ENCODE data around the gene IFT43. TPM values are rescaled to one million over a fixed set of nuclear protein-coding genes. Genes with fewer than 3 reads are reported as not detected.
A peak's percentile ranks its signal among the peaks of the same experiment; 100 is the strongest.

IFT43 gene
- polyA plus RNA-seq, 3 donors = 46.2 to 49.4 (median 48.7) TPM

DNA sequence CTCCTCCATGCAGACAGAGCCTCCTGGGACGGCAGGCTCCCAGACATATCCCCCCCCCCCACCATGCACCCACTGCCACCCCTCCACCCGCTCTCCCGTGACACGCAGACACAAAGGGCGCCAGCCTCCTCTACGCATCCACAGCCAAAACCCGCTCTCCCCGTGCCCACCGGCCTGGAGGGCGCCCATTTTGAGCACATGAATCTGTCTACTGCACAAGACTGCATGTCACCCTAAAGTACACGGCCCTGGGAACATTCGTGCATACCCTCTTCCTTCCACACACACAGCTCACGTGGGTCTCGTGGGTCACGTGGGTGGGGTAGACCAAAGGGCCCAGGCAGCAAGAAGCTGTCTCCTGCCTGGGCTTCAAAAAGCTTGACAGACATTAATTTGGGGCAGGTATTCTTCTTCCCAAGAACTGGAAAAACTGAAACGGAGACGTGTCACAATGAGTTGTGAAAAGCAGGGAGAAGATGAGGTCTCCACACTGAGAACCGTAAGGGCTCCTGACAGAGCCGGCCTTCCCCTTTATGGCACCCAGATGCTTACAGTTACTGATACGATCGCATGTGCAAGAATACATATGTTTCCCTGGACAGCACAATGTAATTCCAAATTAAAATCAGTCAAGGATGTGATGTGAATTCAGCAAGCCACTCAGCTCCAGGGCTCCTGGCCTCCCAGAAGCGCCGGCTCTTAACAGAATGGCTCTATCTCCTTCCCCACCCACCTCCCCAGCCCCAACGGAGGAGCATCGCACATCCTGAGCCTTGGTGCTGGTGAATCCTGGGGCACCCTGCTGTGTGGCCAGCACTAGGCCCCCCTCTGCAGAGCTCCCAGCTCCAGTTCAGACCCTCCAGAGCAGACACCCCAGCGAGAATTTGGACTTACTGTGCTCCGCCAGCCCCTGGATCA lies 5.7 kb upstream of the IFT43 start:
- DNase-seq (ENCODE audit: low read depth in 3 of 3, low spot score in 2 of 3) = no peak

DNA sequence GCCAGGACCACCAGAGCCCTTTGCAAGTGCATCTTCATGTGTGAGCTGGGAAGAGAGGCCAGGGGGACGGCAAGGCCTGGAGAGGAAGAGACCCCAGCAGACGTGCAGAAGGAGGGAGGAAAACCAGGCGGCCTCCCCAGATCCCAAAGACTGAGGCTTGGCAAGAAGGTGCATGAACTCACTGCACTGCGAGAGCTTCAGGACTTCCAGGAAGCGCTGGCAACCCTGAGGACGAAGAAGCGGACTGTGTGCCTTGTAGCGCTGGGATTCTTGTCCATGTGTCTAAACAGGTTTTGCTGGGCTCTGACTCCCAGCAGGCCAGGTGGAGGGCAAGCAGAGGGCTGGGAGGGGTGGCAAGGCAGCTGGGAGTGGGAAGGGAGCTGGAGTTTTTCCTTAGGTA lies 4.7 kb upstream of the IFT43 start:
- DNase-seq (ENCODE audit: low read depth in 3 of 3, low spot score in 2 of 3) = no peak

DNA sequence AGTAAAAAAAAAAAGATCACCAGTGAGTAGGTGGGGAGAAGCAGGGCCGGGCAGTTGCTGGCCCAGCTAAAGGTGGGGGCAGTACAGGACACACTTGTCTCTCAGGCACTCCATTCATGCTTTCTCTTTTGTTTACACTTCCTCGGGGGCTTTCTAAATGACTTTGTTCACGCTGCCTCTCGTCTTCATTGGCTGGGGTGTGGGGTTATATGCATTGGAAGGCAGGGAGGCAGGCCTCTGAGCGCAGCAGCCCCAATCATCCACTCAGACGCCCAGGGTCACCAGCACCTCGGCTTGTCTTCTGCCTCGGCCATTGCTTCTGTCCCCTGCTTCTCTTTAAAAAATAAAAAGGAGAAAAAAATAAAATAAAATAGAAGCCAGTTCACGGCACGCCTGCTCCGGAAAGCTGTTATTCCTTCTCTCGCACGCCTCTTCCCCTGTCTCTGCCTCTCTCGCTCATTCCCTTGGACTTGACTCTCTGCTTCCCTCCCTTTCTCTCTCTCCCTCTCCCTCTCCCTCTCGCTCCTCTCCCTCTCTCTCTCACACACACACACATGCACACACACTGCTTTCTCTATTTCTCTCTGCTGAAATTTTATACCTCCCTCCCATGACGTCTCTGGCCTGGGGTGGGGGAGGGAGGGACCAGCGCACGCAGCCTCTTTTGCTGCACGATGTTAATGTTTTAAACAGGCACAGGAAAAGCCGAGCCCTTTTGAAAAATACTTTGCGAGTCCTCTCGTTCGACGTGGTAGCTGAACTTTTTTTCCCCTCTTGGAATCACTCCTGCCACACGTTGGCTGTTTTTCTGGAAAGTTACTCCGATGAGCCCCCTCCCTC lies 3.9 kb upstream of the IFT43 start, which contains the start of gene TGFB3:
Gene TGFB3, minus strand, starts transcription at position 570 of the 840 bp plus-strand sequence. CDS start 1,102 bp downstream, outside the sequence.
- peak; percentile 81 to 88 (median 83) for DNase-seq (ENCODE audit: low read depth in 3 of 3, low spot score in 2 of 3)

DNA sequence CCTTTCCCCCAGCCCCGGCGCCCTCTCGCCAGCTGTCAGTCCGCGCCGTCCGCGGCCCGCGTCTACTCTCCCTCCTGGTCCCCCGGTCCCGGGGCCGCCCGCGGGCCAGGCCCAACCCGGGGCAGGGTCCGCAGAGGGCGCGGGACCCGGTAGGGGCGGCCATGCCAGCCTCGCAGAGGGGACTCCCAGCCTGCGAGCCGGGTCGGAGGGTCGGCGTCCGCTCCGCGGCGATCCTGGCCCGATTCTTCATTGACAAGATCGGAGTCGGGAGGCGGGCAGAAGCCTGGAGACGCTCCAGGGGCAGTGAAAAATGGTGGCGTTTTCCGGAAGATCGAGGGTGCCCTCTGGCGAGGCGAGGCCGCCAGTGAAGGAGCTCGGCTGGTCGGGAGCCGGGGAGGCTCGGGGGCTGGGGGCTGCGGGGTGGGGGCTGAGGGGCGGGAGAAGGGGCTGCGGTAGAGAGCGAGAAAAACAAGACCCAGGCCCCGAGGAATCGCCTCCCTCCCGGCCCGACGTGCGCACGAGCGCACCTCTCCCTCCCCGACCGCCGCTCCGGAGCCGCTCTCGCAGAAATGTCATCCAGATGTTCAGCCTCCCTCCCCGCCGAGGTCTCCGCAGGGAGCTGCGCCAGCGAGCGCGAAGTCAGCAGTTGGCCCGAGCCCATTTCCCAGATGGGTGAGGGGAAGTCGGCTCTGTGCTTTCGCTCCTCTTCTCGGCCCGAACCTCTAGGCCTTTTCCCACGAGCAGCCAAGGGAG lies 3.1 kb upstream of the IFT43 start:
- DNase-seq (ENCODE audit: low read depth in 3 of 3, low spot score in 2 of 3) = peak in 2 of 3 donors; percentile 68 to 69

DNA sequence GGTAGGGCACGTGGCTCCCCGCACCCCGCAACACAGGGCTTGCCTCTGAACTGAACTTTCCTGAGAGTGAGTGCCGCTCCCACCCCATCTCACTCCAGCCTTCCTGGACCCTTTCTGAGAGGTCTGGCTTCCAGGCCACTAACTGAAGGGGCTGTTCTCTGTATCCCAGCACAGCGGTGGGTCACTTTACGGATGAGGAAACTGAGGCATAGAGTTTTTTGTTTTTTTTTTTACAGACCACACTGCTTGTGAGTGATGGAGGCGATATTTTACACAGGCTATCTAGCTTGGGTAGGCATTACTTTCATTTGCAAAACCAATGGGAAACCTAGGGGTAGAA lies 2.6 kb upstream of the IFT43 start:
- no peak for DNase-seq (ENCODE audit: low read depth in 3 of 3, low spot score in 2 of 3)

DNA sequence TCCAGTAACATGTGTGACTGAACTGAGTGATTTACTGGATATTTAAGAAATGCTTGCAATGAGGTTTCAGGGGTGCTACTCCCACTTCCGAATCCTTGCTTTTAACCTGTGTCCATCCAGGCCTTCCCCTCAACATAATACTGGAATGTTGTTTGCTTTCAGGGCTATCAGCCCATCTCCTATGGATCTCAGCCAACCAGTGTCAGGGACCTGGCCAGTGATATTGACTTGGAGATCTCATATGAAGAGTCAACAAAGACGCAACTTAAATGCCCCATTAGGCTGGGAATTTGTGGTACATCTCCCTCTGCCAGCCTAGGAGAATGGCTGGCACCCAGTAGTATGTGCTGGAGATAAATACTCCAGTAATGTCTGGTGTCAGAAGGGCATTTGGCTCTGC lies 889 bp upstream of the IFT43 start:
- no peak for DNase-seq (ENCODE audit: low read depth in 3 of 3, low spot score in 2 of 3)

DNA sequence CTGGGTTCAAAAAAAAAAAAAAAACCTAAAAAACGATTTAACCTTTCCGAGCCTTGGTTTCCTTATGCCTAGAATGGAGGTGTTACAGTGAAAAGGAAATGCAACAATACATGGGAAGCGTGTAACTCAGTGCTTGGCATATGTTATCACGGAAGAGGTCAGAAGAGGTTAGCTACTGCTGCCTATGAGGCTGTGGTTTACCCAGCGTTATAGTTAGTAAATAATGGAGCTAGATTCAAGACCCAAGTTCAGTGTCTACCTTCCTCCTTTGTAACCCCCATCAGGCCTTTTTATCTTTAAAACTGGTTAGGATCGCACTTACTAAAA lies 839 bp downstream of the IFT43 start:
- DNase-seq (ENCODE audit: low read depth in 3 of 3, low spot score in 2 of 3) = no peak

DNA sequence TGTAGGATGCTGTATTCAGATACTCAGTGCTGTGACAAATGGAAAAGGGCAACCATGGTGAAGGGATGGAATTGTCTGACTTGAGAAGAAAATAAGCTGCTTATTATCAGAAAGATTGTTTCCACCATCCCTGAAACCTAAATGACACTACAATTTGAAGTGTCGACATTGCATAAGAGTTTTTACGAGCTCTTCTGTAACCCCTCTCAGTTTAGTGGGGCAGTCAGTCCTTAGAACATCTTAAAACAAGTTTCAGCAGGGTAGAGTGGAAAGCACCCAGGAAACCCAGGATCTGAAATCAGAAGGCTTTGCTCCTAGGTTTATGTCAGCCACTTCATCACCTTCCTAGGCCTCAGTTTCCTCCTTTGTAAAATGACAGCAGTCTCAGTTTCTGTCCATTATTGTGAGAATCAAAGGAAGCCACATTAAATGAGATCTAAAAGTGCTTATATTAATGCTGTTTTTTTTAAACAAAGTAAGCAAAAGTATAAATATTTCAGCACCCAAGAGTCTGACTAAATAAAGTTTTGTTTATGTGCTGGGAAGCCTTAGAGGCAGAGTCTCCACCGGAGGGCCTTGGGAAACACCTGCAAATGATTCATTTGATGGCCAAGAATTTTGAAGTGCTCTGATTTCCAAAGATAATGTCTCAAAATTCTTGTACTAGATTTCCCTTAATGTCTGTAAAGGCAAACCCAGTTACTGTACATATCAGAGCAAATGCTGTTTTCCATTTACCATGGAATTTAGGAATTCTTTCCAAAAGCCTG lies 1.8 kb downstream of the IFT43 start:
- no peak for DNase-seq (ENCODE audit: low read depth in 3 of 3, low spot score in 2 of 3)

DNA sequence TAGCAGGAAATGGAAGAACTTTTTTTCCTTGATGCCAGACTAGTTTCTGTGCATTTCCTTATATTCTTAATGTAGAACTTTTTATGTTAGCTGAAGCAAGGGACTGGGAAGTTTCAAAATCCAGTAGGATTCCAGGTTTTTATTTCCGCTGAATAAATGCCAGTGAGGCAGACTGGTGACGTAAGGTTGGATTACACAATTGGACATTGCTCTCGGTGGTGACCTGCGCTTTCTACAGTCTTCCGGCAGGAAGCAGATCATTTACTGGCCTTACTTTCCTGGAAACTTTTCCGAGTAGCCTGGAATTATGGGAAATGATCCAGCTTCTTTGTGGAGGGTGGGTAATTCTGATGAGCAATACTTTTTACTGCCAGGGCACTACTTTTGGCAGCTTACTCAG lies 3.6 kb downstream of the IFT43 start:
- DNase-seq (ENCODE audit: low read depth in 3 of 3, low spot score in 2 of 3) = no peak

DNA sequence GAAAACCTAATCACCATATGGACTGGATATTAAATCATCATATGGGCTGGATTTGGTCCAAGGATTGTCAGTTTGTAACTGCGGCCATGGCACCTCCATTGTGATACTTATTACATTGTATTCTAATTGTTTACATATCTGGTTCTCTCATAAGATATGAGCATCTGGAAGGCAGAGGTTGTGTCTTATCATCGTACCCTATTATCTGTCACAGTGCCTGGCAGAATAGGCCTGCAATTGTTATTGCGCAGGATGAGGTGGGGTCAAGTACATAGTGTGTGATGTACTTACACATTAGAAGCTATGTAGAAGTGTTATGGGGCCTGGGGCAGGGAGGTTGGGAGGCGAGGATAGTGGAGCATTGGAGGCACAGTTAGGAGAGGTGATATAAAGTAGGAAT lies 4.7 kb downstream of the IFT43 start:
- no peak for DNase-seq (ENCODE audit: low read depth in 3 of 3, low spot score in 2 of 3)

DNA sequence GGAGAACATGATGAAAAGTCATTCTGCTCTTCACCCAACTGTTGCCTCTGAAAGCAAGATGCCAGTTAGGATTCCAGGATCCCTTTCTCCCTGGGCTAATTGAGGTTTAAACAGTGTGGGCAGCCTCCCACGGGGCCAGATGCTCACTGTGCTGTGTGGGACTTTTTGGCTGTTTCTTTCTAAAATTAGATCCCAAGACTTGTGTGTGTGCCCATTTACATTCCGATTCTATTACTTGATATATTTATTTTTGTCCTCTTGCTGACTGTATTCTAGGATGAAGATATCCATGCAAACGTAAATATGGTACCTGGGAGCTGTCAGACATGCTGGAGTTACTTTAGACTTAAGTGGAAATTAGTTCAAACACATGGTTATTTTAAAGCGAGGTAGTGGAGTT lies 6.2 kb downstream of the IFT43 start:
- DNase-seq (ENCODE audit: low read depth in 3 of 3, low spot score in 2 of 3) = no peak

DNA sequence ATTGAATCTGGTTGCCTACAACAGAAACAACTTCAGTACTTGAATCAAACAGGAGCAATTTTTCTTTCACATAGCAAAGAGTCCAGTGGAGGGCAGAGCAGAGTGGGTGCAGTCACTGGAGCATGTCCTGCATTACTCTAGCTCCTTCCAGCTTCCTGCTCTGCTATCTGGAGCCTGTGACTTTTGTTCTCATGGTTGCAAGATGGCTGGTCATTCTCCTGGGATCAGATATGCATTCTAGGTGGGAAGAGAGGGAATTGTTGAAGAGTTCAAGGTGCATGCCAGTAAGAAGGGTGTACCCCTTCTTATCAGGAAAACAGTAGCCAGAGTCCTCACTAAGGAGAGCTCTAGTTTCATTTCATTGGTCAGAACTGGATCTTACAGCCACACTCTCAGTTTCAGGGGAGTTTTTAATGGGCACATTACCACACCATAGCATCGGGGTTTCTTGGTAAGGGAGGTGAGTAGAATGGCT lies 8.0 kb downstream of the IFT43 start:
- no peak for DNase-seq (ENCODE audit: low read depth in 3 of 3, low spot score in 2 of 3)

DNA sequence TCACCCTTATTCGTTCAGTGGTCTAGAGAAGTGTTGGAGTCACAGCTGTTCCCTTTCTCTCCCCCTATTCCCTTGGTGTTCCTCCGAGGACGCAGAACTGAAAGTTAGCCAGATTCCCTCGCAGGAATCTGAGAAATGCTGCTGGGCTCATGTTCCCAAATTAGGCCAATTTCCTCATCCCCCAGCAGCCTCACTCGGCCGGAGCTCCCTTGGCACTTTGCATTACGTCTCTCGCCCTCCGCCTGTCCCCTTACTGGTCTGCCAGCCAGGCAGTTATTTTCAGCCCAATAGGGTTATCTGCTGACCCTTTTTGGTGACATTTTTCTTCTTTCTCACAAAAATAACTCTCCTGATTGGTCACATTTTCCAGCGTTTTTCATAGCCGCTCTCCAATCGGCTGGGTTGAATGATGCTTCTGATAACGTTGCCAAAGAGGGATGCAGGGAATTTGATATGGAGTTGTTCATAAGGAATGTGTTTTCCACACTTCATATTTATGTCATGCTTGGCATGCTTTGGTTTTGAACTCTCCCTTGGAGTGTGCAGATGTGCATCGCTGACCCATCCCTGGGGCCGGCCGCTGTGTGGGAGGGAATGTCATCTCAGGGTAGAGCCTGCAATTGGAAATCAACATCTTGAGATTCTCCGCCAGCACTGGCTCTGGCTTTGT lies 9.9 kb downstream of the IFT43 start:
- no peak for DNase-seq (ENCODE audit: low read depth in 3 of 3, low spot score in 2 of 3)

DNA sequence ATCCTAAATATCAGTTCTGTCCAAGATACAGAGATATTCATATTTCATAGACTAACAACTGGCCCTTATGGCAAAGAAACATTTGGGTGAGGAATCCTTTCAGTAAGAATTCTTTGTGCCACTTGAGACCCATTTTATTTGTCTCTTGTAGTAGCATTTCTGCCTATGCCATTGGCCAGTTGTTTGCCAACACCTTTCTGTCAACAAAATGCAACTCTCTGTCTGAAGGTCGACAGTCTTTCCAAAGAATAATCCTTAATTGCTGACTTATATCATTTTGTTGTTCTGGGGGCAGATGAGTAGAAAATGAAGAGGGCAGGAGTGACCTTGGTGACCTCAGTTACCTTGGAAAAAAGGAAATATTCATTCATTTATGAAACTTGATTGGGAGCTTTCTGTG lies 10.9 kb downstream of the IFT43 start:
- DNase-seq (ENCODE audit: low read depth in 3 of 3, low spot score in 2 of 3) = no peak

DNA sequence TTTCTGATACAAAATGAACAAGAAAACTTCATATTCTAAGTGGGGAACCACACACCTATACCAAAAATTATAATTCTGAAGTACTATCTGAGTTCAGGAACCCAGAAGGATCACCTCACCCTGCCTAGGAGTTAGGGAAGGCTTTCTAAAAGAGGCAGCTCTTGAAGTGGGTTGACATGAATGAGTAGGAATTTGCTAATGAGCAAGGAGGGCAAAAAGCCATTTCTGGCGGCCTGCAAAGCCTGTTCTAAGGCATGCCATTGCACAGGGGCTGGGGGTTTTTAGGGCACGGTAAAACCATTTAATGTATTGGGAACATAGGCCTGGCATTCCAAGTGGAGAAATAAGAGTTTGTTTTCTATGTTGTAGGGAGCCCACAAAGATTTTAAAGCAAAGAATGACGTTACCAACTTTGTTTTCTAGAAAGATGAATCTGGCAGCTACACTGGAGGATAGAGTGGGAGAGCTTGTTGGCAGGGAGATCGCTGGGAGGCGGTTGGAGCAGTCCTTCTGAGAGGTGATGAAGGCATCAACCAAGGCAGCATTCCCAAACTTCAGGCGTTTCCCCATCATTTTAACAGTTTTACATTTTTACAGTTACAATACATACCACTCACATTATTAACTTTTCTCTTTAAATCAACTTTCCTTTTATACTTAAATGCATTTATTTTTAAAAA lies 14.1 kb downstream of the IFT43 start:
- DNase-seq (ENCODE audit: low read depth in 3 of 3, low spot score in 2 of 3) = no peak

DNA sequence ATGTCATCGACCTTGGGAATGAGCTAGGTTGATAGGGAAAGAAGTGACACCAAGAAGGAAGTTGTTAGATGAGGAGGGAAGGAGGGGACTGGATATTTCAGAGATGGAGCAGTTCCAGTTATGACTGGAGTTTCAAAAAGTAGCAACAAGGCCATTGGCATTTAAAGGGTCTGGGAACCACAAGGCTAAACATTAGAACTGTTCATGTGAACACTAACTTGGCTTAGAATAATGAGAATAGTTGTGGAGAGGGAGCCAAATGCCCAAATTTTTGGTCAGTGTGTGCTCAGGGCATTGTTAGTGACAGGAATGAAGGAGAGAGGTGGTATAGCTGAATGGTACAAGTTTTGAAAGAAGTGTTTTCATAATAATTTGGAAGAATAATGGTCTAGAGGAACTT lies 16.8 kb downstream of the IFT43 start:
- no peak for DNase-seq (ENCODE audit: low read depth in 3 of 3, low spot score in 2 of 3)

DNA sequence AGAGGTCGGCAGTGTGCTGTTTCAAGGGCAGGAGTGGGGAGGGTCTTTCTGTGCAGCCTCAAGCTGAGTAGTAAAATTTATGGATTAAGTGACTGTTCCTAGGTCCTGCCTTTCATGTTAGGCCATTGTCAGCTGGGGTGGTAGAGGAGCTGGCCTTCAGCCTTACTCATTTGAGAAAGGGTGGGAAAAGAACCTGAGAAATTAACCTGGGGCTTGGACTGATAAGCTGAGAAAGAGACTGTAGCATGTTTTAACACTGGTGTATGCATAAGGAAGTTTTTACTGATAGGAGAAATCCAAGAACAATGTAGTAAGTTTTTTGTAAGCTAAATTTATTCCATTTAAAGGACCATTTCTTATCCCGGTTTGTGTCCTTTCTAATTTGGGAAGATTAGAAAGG lies 20.7 kb downstream of the IFT43 start:
- DNase-seq (ENCODE audit: low read depth in 3 of 3, low spot score in 2 of 3) = no peak

DNA sequence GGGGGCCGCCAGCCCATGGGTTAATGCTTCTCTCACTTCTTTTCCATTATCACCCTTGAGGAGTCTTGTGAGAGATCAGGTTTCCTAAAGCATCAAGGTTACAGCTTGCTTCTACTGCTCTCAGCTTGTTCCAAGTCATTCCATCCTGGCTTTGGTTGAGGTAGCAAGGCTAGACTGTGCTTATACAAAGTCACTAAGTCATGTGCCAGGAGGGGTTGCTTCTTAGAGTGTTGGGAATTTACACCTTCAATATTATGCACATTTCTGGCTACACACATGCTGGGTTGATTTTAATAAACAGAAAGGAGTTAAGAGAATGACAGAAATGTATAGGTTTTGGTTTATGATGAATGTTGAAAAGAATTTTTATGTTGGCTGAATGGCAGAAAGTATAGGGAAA lies 21.8 kb downstream of the IFT43 start:
- DNase-seq (ENCODE audit: low read depth in 3 of 3, low spot score in 2 of 3) = no peak

DNA sequence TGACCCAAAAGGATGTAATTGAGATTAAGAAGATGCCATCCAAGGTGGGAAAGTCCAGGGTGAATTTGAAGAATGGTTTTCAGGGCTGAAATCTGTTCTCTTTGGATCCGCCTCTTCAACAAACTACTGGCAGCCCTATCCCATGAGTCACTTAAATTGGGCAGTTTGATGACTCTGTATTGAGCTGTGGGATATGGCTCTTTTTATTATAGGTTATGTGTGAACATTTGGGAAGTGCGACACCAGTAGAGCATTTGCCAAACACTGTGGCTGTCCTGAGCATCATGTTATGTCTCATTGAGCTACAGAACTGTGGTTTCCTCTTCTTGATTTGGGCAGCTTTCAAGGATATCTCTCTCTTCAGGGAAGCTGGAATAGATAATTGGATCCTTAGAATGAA lies 22.3 kb downstream of the IFT43 start:
- DNase-seq (ENCODE audit: low read depth in 3 of 3, low spot score in 2 of 3) = no peak
